CD8-positive, alpha-beta memory T cell (primary cell): ENCODE measurements around the gene GOLGA8M. TPM values are rescaled to one million over a fixed set of nuclear protein-coding genes. Genes with fewer than 3 reads are reported as not detected.
"Not testable (repeated sequence)": the region's sequence is repeated elsewhere in the genome, so short reads cannot be mapped to it uniquely, and the experiment has no call there.

Source experiments
- CTCF ChIA-PET: fragments of 350-600 bp; sonication (Branson Sonifier 250); formaldehyde crosslinking; loops from one replicate; lab custom pipeline; 2021; ENCODE audit warnings: antibody characterized with exemption; lab: Charles Lee
- POLR2A ChIA-PET: fragments of 350-600 bp; sonication (Branson Sonifier 250); formaldehyde crosslinking; loops from one replicate; lab custom pipeline; 2021; ENCODE audit warnings: antibody characterized with exemption; lab: Charles Lee
- DNase-seq, 5 donors: peaks; one replicate each; pipeline versions ENCODE4 v3.0.0 to v3.0.0-alpha.2; 2020 to 2022; ENCODE audit warnings: mixed read lengths in 1 of 5
- H3K27ac ChIP-seq: one replicate; pipeline ENCODE4 v1.7.0; 2013; ENCODE audit warnings: low read depth, mild to moderate bottlenecking, low read length, moderate library complexity
- H3K27me3 ChIP-seq: 2 replicates; pipeline ENCODE4 v1.7.0; 2013; ENCODE audit warnings: low read length, mild to moderate bottlenecking; ENCODE audit not compliant: insufficient read depth, poor library complexity, severe bottlenecking
- H3K36me3 ChIP-seq: 2 replicates; pipeline ENCODE4 v1.7.0; 2013; ENCODE audit warnings: mild to moderate bottlenecking, low read length, moderate library complexity; ENCODE audit not compliant: insufficient read depth
- H3K4me1 ChIP-seq: 2 replicates; pipeline ENCODE4 v1.7.0; 2013; ENCODE audit warnings: mild to moderate bottlenecking, low read length, moderate library complexity; ENCODE audit not compliant: insufficient read depth
- H3K4me3 ChIP-seq: 2 replicates; pipeline ENCODE4 v1.7.0; 2013; ENCODE audit warnings: mild to moderate bottlenecking, low read length
- H3K9me3 ChIP-seq: 2 replicates; pipeline ENCODE4 v1.7.0; 2013; ENCODE audit warnings: mild to moderate bottlenecking, low read length
- H3K27ac Mint-ChIP-seq, 8 donors: one replicate each; pipeline ENCODE4 v1.8.0; 2020 to 2021; ENCODE audit warnings: mixed read lengths in 8 of 8, mild to moderate bottlenecking in 6 of 8, inconsistent platforms in 3 of 8, moderate library complexity in 3 of 8
- H3K27me3 Mint-ChIP-seq, 2 donors: one replicate each; pipeline ENCODE4 v1.8.0; 2020 to 2021; ENCODE audit warnings: mixed read lengths in 2 of 2, mild to moderate bottlenecking in 1 of 2, moderate library complexity in 1 of 2
- H3K36me3 Mint-ChIP-seq, 3 donors: one replicate each; pipeline ENCODE4 v1.8.0; 2020 to 2021; ENCODE audit warnings: mixed read lengths in 3 of 3, inconsistent platforms in 1 of 3, mild to moderate bottlenecking in 1 of 3
- H3K4me1 Mint-ChIP-seq, 3 donors: one replicate each; pipeline ENCODE4 v1.8.0; 2020 to 2021; ENCODE audit warnings: mixed read lengths in 3 of 3, inconsistent platforms in 1 of 3, mild to moderate bottlenecking in 1 of 3
- H3K4me3 Mint-ChIP-seq, 7 donors: one replicate each; pipeline ENCODE4 v1.8.0; 2020 to 2021; ENCODE audit warnings: mixed read lengths in 7 of 7, mild to moderate bottlenecking in 6 of 7, moderate library complexity in 4 of 7, inconsistent platforms in 2 of 7
- H3K9me3 Mint-ChIP-seq, 5 donors: one replicate each; pipeline ENCODE4 v1.8.0; 2020 to 2022; ENCODE audit warnings: mixed read lengths in 5 of 5, mild to moderate bottlenecking in 3 of 5, moderate library complexity in 2 of 5, inconsistent platforms in 1 of 5
- polyA plus RNA-seq: library from polyadenylated mRNA; unstranded; fragments of 300-500 nt; fragmentation: Illumina TruSeq; gene quantifications from one replicate; pipeline ENCODE4 v1.2.3, GENCODE V29; 2021
- total RNA-seq, 2 experiments: library from RNA; stranded (reverse); gene quantifications; one replicate each; pipeline ENCODE4 v1.2.3, GENCODE V29; 2021

The GOLGA8M gene, protein sequence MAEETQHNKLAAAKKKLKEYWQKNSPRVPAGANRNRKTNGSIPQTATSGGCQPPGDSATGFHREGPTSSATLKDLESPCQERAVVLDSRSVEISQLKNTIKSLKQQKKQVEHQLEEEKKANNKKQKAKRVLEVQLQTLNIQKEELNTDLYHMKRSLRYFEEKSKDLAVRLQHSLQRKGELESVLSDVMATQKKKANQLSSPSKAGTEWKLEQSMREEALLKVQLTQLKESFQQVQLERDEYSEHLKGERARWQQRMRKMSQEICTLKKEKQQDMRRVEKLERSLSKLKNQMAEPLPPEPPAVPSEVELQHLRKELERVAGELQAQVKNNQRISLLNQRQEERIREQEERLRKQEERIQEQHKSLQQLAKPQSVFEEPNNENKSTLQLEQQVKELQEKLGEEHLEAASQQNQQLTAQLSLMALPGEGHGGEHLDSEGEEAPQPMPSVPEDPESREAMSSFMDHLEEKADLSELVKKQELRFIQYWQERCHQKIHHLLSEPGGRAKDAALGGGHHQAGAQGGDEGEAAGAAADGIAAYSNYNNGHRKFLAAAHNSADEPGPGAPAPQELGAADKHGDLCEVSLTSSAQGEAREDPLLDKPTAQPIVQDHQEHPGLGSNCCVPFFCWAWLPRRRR
- total RNA-seq (under 1 TPM in 1 of 2 experiments, not detected in 1; 0.53 TPM), polyA plus RNA-seq (not detected)

DNA sequence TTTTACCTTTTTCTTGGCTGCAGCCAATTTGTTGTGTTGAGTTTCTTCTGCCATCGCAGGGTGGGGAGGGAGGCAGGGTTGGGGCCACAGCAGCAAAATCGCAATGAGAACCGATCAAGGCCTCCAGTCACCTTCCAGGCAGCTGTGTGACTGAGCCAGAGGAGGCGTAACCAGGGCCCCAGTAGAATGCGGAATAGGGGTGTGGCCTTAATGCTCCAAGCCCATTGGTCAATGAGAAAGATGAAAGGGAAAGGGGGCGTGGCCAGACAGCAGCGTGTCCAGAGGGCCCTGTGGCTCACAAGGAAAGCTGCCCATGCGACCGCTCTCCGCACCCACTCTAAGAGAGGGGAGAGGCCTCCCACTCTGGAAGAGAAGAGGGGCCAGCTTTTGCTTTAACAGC lies at the start of gene GOLGA8M:
Gene GOLGA8M, minus strand, starts transcription at position 152 of the 400 bp plus-strand sequence. Its CDS starts 98 bp downstream, at position 54.
- H3K27ac ChIP-seq, H3K4me3 Mint-ChIP-seq, DNase-seq, CTCF ChIA-PET, POLR2A ChIA-PET, H3K4me1 Mint-ChIP-seq, H3K36me3 Mint-ChIP-seq, H3K27me3 Mint-ChIP-seq, H3K27me3 ChIP-seq, H3K27ac Mint-ChIP-seq, H3K9me3 Mint-ChIP-seq, H3K4me3 ChIP-seq, H3K4me1 ChIP-seq, H3K9me3 ChIP-seq, H3K36me3 ChIP-seq: not testable (repeated sequence)

DNA sequence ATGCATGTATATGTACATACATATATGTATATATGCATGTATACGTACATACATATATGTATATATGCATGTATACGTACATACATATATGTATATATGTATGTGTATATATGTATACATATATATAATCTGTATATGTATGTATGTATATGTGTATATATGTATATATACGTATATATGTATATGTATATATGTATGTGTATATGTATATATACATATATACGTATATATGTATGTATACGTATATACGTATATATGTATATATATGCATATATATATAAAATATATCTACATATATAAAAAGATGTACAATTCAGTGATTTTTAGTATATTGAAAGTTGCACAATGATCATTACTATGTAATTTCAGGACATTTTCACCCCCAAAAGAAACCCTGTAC lies 30.7 kb upstream of the GOLGA8M start:
- H3K36me3 ChIP-seq, H3K4me3 Mint-ChIP-seq, H3K9me3 Mint-ChIP-seq, CTCF ChIA-PET, H3K9me3 ChIP-seq, H3K27me3 Mint-ChIP-seq, H3K4me3 ChIP-seq, POLR2A ChIA-PET, H3K27ac Mint-ChIP-seq, H3K4me1 ChIP-seq, DNase-seq, H3K27ac ChIP-seq, H3K27me3 ChIP-seq: not testable (repeated sequence)
- H3K36me3 Mint-ChIP-seq, result peaks cover 0 to 12% (median 0%) of the 10 kb centered on the region in 3 donors
- peaks cover 0 to 13% (median 5%) of the 10 kb centered on the region in 3 donors for H3K4me1 Mint-ChIP-seq

DNA sequence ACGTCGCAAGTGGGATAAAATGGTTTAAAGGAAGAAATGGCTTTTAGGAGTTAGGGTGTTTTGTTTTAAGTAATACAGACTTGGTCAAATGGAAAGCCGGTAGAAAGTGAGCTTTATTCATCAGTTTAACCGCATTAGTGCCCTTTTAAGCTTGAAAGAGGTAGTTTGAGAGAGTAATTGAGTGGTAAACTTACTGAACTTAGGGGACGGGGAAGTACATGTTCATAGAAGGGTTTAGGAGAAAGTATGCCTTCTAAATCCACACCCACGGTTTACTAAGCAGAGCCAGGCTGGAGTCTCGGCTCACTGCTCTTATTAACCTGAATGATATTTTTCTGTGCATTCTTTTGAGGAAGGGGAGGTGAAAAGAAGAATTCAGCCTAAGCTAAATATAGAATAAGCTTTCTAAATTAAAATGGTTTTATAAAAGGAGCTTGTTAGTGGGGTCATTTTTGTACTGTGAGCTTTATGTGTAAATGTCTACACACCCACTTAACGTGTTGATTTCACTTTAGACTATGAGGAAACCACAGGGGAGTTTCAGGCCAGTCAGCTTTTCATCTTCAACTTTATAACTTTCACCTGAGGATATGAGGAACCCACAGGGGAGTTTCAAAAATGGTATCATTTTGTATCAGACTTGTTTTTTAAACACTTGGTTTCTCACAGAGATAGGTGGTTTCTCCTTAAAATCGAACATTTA lies 26.5 kb upstream of the GOLGA8M start:
- peak overlapping the region; percentile 22 to 95 (median 84) for H3K27ac Mint-ChIP-seq
- peak overlapping the region; percentile 20 to 85 (median 83) for H3K4me3 Mint-ChIP-seq
- peaks cover 9 to 24% (median 10%) of the 10 kb centered on the region in 3 donors for H3K4me1 Mint-ChIP-seq
- H3K36me3 ChIP-seq, H3K4me3 ChIP-seq, H3K9me3 ChIP-seq, H3K36me3 Mint-ChIP-seq, H3K27me3 ChIP-seq, H3K27ac ChIP-seq, H3K9me3 Mint-ChIP-seq, CTCF ChIA-PET, H3K27me3 Mint-ChIP-seq, POLR2A ChIA-PET, H3K4me1 ChIP-seq: not testable (repeated sequence)
- DNase-seq, result peak in 2 of 5 donors; percentile 43 to 75

DNA sequence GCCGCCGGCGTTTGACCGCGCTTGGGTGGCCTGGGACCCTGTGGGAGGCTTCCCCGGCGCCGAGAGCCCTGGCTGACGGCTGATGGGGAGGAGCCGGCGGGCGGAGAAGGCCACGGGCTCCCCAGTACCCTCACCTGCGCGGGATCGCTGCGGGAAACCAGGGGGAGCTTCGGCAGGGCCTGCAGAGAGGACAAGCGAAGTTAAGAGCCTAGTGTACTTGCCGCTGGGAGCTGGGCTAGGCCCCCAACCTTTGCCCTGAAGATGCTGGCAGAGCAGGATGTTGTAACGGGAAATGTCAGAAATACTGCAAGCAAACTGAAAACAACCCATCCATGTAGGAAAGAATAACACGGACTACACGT lies 26.0 kb upstream of the GOLGA8M start:
- H3K27ac ChIP-seq, CTCF ChIA-PET, H3K4me3 ChIP-seq, POLR2A ChIA-PET, H3K36me3 Mint-ChIP-seq, H3K9me3 Mint-ChIP-seq, DNase-seq, H3K4me1 ChIP-seq, H3K27me3 ChIP-seq, H3K9me3 ChIP-seq, H3K36me3 ChIP-seq, H3K27me3 Mint-ChIP-seq: not testable (repeated sequence)
- Mint-ChIP-seq H3K27ac (peak overlapping the region; percentile 4 to 95 (median 84)), H3K4me3 (peak overlapping the region; percentile 20 to 85 (median 83)), H3K4me1 (peaks cover 9 to 24% (median 10%) of the 10 kb centered on the region in 3 donors)

DNA sequence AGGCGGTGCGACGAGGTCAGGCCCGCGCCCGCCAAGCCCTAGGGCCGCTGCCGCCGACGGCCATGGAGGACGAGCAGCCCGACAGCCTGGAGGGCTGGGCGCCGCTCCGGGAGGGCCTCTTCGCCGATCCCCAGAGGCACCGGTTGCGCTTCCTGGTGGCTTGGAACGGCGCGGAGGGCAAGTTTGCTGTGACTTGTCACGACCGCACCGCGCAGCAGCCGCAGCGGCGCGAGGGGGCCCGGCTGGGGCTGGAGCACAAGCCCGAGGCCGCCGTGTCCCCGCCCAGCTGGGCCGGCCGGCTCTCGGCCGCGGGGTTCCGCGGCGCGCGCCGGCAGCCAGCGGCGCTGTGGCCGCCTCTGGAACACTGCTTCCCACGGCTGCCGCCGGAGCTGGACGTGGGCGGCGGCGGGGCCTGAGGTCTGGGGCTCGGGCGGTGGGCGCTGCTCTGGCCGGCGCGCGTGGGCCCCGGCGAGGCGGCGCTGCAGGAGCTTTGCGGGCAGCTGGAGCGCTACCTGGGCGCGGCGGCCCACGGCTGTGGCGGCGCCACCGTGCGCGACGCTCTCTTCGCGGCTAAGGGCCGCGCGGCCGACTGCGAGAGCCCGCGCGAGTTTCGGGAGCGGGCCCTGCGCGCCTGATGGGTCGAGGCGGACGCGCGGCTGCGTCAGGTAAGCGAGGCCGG lies 25.4 kb upstream of the GOLGA8M start:
- H3K36me3 Mint-ChIP-seq, H3K4me1 ChIP-seq, H3K9me3 ChIP-seq, H3K36me3 ChIP-seq, H3K27ac ChIP-seq, POLR2A ChIA-PET, H3K9me3 Mint-ChIP-seq, H3K27me3 Mint-ChIP-seq, H3K4me3 ChIP-seq, H3K27me3 ChIP-seq, CTCF ChIA-PET: not testable (repeated sequence)
- DNase-seq, result peak in 4 of 5 donors; percentile 14 to 68 (median 49)
- Mint-ChIP-seq H3K27ac (peak overlapping the region in 2 of 8 donors; percentile 61 to 76), H3K4me1 (peaks cover 9 to 24% (median 10%) of the 10 kb centered on the region in 3 donors), H3K4me3 (peak overlapping the region in 6 of 7 donors; percentile 66 to 80 (median 74))

DNA sequence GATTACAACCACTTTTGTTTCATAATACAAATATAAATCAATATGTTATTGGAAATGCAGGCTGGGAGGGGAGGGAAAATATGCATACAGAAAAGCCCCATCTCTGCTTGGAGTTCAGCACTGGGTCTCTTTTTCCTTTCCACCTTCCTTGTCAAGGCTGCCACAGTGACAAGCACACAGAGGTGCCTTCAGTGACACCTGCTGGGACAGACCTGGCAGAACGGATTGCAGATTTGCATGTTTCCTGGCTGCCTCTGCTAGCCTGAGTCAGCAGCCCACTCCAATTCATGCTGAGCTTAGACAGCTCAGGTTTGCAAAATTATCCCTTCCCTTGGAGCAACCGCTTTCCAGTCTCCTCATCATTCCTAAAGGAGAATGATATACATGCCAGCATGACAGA lies 15.8 kb upstream of the GOLGA8M start:
- H3K36me3 Mint-ChIP-seq, H3K4me1 Mint-ChIP-seq, H3K27ac Mint-ChIP-seq, H3K27me3 ChIP-seq, POLR2A ChIA-PET, H3K9me3 ChIP-seq, H3K4me3 ChIP-seq, CTCF ChIA-PET, H3K27me3 Mint-ChIP-seq, H3K9me3 Mint-ChIP-seq, H3K36me3 ChIP-seq, H3K4me3 Mint-ChIP-seq, H3K4me1 ChIP-seq, H3K27ac ChIP-seq: not testable (repeated sequence)
- peak in 2 of 5 donors; percentile 3 to 37 for DNase-seq

DNA sequence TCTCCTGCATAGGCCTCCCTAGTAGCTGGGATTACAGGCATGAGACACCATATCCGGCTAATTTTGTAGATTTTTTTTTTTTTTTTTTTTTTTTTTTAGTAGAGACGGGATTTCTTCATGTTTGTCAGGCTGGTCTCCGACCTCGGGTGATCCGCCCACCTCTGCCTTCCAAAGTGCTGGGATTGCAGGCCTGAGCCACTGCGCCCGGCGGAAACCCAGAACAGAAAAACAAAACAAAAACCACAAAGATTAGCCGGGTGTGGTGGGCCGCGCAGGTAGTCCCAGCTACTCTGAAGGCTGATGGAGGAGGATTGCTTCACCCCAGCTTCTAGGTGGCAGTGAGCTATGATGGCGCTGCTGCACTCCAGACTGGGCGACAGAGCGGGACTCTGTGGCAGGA lies 14.8 kb upstream of the GOLGA8M start:
- H3K9me3 ChIP-seq, DNase-seq, H3K4me3 ChIP-seq, H3K36me3 Mint-ChIP-seq, H3K27ac ChIP-seq, CTCF ChIA-PET, H3K36me3 ChIP-seq, POLR2A ChIA-PET, H3K4me1 Mint-ChIP-seq, H3K4me1 ChIP-seq, H3K9me3 Mint-ChIP-seq, H3K27ac Mint-ChIP-seq, H3K27me3 ChIP-seq, H3K4me3 Mint-ChIP-seq, H3K27me3 Mint-ChIP-seq: not testable (repeated sequence)

DNA sequence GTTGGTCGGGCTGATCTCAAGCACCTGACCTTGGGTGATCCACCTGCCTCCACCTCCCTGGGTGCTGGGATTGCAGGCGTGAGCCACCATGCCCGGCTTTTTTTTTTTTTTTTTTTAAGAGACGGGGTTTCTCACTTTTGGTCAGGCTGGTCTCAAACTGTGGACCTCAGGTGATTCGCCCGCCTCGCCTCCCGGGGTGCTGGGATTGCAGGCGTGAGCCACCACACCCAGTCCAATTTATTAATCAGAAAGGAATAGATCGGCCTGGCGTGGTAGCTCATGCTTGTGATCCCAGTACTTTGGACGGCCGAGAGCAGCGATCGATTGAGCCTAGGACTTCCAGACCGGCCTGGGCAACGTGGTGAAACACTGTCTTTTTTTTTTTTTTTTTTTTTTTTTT lies 13.9 kb upstream of the GOLGA8M start:
- Mint-ChIP-seq H3K36me3 (no peaks in the 10 kb centered on the region), H3K9me3 (no peaks in the 10 kb centered on the region), H3K27ac (no peak overlapping the region), H3K27me3 (peaks cover 0 to 12% of the 10 kb centered on the region in 2 donors), H3K4me1 (peaks cover 2 to 4% (median 3%) of the 10 kb centered on the region in 3 donors), H3K4me3 (no peak overlapping the region)
- no peak overlapping the region for H3K27ac ChIP-seq
- ChIA-PET CTCF (no interaction called here), POLR2A (no interaction called here)
- no peaks in the 10 kb centered on the region for H3K36me3 ChIP-seq
- H3K4me3 ChIP-seq, result no peak overlapping the region
- no peaks in the 10 kb centered on the region for H3K27me3 ChIP-seq
- no peak for DNase-seq
- H3K9me3 ChIP-seq, result no peaks in the 10 kb centered on the region
- H3K4me1 ChIP-seq, result no peaks in the 10 kb centered on the region
